NCI-H187 (cell line): ENCODE data around the gene MED29.

Source experiments
- DNase-seq, 2 experiments: peaks; one replicate each; lab custom pipeline; 2025; lab: John Stamatoyannopoulos, UW

The MED29 gene

GRCh38 chr19:39411081-39411831 is 20.1 kb downstream of the MED29 start:
- DNase-seq, result no peak

GRCh38 chr19:39411832-39412099 is 20.6 kb downstream of the MED29 start:
- peak; percentile 88 to 99 for DNase-seq

- peak; percentile 97 to 99 for DNase-seq
Observed at GRCh38 chr19:39412100-39412866, 21.1 kb downstream of the MED29 start, which contains the start of gene PLEKHG2. TSS of gene PLEKHG2 (plus strand) at chr19:39412669. CDS start at chr19:39414087, 1,418 bp downstream.

- no peak for DNase-seq
Observed at GRCh38 chr19:39412867-39413271, 21.7 kb downstream of the MED29 start.

- peak in 1 of 2 experiments; percentile 25 for DNase-seq
Observed at GRCh38 chr19:39413272-39413910, 22.2 kb downstream of the MED29 start.

- DNase-seq, result no peak
Observed at GRCh38 chr19:39413911-39414608, 22.9 kb downstream of the MED29 start.

- DNase-seq, result no peak
Observed at GRCh38 chr19:39415111-39416046, 24.2 kb downstream of the MED29 start.

GRCh38 chr19:39416152-39417120 is 25.3 kb downstream of the MED29 start:
- no peak for DNase-seq

GRCh38 chr19:39417463-39418181 is 26.4 kb downstream of the MED29 start:
- DNase-seq, result no peak

- DNase-seq, result no peak
Observed at GRCh38 chr19:39419003-39419402, 27.8 kb downstream of the MED29 start.

GRCh38 chr19:39420769-39421168 is 29.6 kb downstream of the MED29 start:
- no peak for DNase-seq

- DNase-seq, result no peak
Observed at GRCh38 chr19:39422020-39422419, 30.8 kb downstream of the MED29 start.

GRCh38 chr19:39423258-39424086 is 32.3 kb downstream of the MED29 start:
- DNase-seq, result no peak

GRCh38 chr19:39424934-39425333 is 33.8 kb downstream of the MED29 start:
- no peak for DNase-seq

- no peak for DNase-seq
Observed at GRCh38 chr19:39425744-39426143, 34.6 kb downstream of the MED29 start.

GRCh38 chr19:39426170-39426569 is 35.0 kb downstream of the MED29 start:
- no peak for DNase-seq

- DNase-seq, result no peak
Observed at GRCh38 chr19:39427707-39428106, 36.5 kb downstream of the MED29 start.
